ENCODE results near the gene SCYGR6. TPM values are rescaled to one million over a fixed set of nuclear protein-coding genes. Genes with fewer than 3 reads are reported as not detected.

The SCYGR6 gene
- total RNA-seq, 1 donor from 2014 or later, result not detected

- DNase-seq (ENCODE audit: low spot score), result no peak
These were observed 11.3 kb downstream of the SCYGR6 start for GRCh38 chr2:227713291-227713690.

- no peak for DNase-seq (ENCODE audit: low spot score)
These were observed 13.6 kb downstream of the SCYGR6 start for GRCh38 chr2:227710986-227711385.

- no peak for DNase-seq (ENCODE audit: low spot score)
These were observed 17.2 kb downstream of the SCYGR6 start for GRCh38 chr2:227707390-227707789.

GRCh38 chr2:227706859-227707258 lies 17.7 kb downstream of the SCYGR6 start:
- no peak for DNase-seq (ENCODE audit: low spot score)

GRCh38 chr2:227703961-227704360 lies 20.6 kb downstream of the SCYGR6 start:
- DNase-seq (ENCODE audit: low spot score), result no peak

- no peak for DNase-seq (ENCODE audit: low spot score)
These were observed 21.3 kb downstream of the SCYGR6 start for GRCh38 chr2:227703280-227703732.

- DNase-seq (ENCODE audit: low spot score), result no peak
These were observed 23.0 kb downstream of the SCYGR6 start for GRCh38 chr2:227701556-227701955.

GRCh38 chr2:227696990-227697679 lies 27.4 kb downstream of the SCYGR6 start:
- no peak for DNase-seq (ENCODE audit: low spot score)

GRCh38 chr2:227687189-227687588 lies 37.4 kb downstream of the SCYGR6 start:
- no peak for DNase-seq (ENCODE audit: low spot score)

GRCh38 chr2:227684258-227684657 lies 40.3 kb downstream of the SCYGR6 start:
- DNase-seq (ENCODE audit: low spot score), result no peak

- DNase-seq (ENCODE audit: low spot score), result no peak
These were observed 46.6 kb downstream of the SCYGR6 start for GRCh38 chr2:227677928-227678327.

- no peak for DNase-seq (ENCODE audit: low spot score)
These were observed 50.1 kb downstream of the SCYGR6 start for GRCh38 chr2:227674485-227674884.

Other genes with a start within 250 kb of the SCYGR6 start
- gene SCYGR2, start 125.9 kb downstream of the SCYGR6 start, total RNA-seq, result not detected
- not detected for gene SCYGR3, start 109.9 kb downstream of the SCYGR6 start, total RNA-seq
- gene SCYGR4, start 107.3 kb downstream of the SCYGR6 start, total RNA-seq, result not detected
- not detected for gene SCYGR5, start 58.0 kb downstream of the SCYGR6 start, total RNA-seq
- gene SLC19A3, start 6.7 kb downstream of the SCYGR6 start, total RNA-seq, result 1.9 TPM
- gene SCYGR7, start 3.6 kb upstream of the SCYGR6 start, total RNA-seq, result not detected
- gene SCYGR8, start 21.1 kb upstream of the SCYGR6 start, total RNA-seq, result not detected
- gene CCL20, start 89.1 kb upstream of the SCYGR6 start, total RNA-seq, result 2.3 TPM
- not detected for gene DAW1, start 146.9 kb upstream of the SCYGR6 start, total RNA-seq

Data from ureter (tissue), 1 donor.